Stimulated activated CD4-positive, alpha-beta T cell treated with anti-CD3 and anti-CD28 coated beads, Interleukin-2, amount 100 ng/mL, for 48 hours (primary cell): ENCODE data around the gene IZUMO4.
"Not testable (repeated sequence)": the region's sequence is repeated elsewhere in the genome, so short reads cannot be mapped to it uniquely, and the experiment has no call there.

Source experiments
- DNase-seq, 2 donors: peaks; one replicate each; pipeline ENCODE4 v3.0.0-alpha.2; 2020

Gene IZUMO4

DNA sequence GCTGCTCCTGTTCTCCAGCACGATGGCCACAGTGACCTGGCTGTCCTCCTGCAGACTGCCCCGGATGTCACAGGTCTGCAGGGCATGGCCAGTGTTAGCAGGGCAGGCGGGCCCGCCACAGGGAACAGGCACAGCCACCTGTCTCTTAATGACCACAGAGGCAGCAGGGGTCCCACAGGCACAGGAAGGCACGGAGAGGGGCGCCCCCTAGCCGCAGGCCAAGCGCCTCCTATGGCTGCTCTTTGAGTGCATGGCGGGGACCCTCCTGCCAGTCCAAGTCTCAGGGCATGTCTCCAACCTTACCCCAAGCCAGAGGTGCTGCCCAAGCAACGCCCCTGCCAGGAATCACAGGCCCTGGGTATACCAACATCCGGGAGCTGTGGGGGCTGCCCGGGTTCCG, 14.1 kb downstream of the IZUMO4 start:
- no peak for DNase-seq

DNA sequence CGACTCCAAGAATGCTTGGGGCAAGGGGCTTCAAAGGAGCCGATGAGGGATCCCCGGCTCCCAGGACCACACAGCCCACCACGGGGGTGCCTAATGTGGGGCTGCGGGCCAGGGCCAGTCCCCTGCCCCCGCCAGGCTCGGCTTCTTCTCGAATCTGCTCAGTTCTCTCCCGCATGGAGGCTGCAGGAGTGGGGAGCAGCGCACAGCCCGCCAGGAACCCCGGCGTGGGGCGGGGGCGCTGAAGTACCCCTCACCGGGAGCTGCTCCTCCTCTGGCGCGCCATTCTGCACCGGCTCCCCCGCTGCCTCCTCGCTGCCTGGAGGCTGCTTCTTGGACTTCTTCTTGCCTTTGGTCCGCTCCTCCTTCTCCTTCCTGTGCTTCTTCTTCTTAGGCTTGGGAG, 14.7 kb downstream of the IZUMO4 start:
- no peak for DNase-seq

DNA sequence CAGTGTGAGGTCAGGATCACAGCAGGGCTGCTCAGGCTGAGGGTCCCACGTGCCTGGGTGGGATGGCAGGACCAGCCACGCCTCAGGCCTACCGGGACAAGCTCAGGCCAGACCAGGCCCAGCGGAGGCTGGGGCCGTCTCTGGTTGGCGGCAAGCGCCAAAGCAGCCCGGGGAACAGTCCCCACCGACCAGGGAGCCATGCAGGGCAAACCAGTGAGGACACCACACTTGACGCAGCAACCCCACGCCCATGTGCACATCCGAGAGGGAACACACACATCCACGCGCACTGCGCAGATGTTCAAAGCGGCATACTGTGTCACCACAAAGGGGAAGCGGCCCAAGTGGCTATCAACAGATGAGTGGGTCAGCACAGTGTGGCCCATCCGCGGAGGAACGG, 15.2 kb downstream of the IZUMO4 start:
- no peak for DNase-seq

GRCh38 chr19:2112516-2113320, 16.0 kb downstream of the IZUMO4 start:
- no peak for DNase-seq

- DNase-seq: no peak
Measured at GRCh38 chr19:2113439-2114211, 16.9 kb downstream of the IZUMO4 start.

DNA sequence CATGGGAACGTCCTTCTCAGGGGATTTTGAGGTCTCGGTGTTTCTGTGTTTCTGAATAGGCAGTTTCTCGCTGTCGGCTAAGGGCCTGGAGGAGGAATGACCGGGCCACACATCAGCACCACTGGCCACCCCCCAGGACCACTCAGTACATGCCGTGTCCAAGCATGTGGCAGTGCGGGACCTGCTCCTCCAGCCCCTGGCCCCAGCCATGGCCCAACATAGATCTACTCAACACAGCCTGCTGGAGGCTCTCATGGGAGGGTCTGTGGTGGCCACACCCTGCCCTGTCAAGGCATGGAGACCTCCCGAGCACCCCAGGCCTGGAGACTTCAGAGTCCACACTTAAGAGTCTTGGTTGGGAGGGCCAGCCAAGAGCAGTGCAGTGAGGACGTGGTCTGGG, 17.5 kb downstream of the IZUMO4 start:
- no peak for DNase-seq

DNA sequence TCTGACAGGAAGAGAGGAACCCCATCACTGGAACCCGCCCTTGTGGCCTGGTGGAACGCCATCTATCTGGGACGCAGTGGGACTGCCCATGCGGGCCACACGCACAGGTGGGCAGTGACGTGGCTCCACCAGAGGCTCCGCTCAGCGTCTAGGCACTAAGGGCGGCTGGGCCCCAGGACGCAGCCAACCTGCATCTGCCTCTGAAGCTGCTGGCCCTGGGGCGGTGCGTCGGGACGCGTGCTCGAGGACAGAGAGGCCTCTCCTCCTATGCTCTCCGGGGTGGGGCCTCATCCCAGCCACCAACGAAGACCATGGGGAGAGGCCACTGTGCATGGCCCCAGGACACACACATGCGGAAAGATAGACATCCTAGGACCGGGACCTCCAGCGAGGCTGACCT, 18.1 kb downstream of the IZUMO4 start:
- no peak for DNase-seq

DNA sequence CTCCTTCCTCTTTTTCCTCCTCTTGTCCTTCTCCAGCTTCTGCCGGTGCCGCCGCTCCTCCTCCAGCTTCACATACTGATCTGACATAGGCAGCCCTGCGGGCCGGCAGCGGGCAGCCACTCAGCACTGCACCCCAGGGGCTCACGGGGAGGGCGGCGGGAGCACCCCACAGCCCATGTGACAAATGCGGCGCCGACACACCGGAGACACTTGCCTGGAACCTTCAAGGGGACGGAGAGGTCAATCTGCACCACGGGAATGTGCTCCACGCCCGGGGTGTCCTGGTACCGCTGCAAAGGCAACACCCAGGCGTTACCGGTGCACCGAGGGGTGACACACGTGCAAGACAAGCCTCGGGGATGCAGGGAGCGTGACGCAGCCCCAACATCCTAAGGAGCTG, 18.6 kb downstream of the IZUMO4 start:
- no peak for DNase-seq

DNA sequence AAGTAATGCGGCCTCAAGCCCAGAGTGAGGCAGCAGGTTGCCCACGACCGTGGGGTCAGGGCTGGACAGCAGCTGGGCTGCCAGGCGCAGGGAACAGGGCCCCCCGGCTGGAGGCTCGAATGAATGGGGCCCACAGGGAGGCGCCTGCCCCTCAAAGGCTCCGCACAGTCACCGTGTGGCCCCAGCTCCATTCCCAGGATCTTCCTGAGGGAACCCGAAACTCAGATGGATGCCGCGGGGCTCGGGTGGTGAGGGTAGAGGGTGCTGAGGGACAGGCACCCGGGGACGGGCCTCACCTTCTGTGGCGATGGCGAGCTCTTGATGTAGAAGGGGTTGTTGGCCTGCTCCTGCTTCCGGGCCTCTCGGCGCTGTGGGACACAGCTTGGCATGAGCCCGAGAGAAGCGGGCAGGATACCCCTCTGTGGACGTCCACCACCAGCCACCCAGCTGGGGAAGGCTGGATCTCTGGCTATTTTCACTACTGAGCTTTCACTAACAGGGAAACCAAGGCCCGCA, 19.3 kb downstream of the IZUMO4 start:
- no peak for DNase-seq

DNA sequence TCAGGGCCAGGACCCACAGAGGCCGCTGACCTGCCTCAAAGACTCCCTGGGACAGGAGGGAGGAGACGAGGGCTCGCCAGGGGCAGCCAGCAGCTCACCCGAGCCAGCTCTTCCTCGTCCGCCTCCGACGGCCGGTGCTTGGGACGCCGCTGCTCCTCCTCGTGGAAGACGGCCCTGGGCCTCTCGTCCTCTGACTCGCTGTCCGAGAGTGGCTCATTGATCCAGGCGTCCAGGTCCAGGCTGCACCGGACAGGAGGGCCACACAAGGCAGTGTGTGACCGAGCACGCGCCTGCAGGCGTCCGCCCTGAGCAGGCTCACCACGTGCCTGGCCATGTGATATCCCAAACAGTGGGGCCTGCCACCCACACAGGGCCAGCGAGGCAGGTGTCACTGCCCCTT, 19.8 kb downstream of the IZUMO4 start:
- DNase-seq: no peak

DNA sequence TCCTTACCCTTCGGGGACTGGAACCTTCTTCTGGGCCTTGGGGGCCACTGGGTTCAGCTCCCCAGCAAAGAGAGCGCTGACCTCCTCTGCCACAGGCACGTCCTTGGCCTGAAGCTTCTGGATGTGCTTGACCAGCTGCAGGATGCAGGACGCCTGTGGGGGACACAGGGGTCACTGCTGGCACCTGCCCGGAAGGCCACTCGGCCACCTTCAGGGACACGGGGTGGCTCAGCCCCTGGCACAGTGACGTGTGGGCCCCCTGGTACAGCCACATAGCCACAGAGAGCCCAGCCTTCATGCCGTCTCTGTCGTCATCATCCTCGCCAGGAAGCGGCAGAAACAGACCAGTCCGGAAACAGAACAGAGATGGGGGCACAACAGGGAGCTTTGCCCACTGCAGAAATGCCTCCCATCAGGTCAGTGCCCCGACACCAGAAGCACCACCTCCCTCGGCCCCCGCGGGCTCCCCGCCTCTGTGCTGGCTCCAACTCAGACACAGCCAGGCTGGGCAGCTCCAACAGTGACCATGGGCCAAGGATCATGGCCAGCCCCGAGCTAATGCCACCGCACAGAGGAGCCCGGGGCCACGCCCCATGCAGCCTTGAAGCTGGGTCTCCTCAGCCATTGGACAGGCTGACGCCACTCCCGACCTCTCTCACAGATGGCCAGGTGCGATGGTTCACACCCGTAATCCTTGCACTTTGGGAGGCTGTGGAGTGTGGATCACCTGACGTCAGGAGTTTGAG, 20.7 kb downstream of the IZUMO4 start:
- no peak for DNase-seq

DNA sequence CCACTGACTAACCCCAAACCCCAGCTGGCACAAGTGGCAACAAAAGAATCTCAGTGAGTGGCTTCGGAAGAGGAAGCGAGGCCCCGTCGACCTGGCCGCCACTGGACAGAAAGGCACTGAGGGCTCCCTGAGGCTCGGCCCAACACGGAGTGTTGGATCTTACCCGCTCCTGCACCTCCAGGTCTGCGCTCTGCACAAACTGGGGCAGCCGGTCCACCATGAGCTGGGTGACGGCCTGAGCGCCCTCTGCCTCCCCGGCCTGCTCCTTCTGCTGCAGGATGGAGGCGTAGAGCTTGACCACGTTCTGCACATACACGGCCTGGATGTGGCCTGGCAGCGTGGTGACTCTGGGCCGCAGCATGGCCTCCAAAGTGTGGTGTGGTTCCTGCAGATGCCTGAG, 21.7 kb downstream of the IZUMO4 start:
- no peak for DNase-seq

- no peak for DNase-seq
Measured at GRCh38 chr19:2119921-2120785, 23.4 kb downstream of the IZUMO4 start.

DNA sequence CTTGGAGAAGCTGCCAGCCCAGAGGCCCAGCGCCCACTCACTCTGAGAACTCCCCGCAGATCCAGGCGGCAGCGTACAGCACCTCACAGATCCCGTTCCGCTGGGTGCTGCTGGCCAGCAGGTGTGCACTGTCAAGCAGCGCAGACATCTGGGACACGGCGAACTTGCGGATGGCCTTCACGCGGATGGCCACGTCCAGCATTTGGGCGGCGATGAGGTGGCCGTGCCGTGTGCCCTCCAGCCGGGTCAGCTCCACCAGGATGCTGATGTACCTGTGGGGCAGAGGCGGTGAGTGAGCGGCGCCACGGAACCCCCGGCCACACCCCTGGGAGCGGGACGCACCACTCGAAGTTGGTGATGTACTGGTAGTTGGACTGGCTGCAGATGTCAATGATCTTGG, 24.1 kb downstream of the IZUMO4 start:
- no peak for DNase-seq

DNA sequence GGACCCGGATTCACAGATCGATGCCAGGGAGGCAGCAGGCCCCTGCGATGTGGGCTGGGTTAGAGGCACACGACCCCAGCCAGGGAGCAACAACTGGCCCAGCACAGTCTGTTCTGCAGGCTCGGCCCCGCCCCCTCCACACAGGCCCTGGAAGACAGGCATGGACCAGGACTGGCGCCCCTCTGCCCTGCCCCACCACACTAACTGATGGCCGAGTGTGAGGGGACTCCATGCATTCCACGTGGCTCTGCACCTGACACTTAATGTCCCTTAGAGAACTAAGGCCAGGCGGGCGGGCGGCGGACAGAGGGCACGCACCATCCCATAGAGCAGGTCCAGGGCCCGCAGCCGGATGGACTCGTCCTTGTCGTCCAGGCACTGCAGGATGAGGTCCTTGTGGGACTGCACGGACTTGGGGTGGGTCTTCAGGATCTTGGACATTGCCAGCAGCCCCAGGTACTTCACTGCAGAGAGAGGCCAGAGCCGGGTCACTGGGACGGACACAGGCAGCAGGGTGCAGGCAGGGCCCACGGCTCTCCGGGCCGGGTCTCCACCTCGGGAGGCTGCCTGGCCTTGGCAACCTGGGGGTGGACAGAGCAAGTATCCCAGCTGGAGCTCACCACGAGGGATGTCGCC, 24.8 kb downstream of the IZUMO4 start:
- no peak for DNase-seq

DNA sequence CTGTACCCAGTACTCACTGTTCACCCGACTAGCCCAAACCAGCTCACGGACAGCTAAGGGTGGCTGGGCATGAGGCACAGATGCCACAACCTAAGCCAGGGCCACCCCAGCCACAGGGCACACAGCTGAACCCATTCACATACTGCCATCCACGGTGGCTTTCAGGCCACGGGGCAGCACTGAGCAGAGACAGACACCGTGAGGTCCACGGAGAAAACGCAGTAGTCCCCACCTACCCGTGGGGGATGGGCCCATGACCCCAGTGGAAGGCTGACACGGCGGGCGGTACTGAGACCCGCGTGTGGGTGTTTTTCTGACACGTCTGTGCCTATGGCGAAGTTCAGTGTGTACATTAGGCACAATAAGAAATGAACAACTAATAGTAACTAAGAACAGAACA, 25.5 kb downstream of the IZUMO4 start:
- no peak for DNase-seq

GRCh38 chr19:2122982-2123381, 26.3 kb downstream of the IZUMO4 start:
- no peak for DNase-seq

- no peak for DNase-seq
Measured at GRCh38 chr19:2123682-2124387, 27.1 kb downstream of the IZUMO4 start.

- no peak for DNase-seq
Measured at GRCh38 chr19:2126879-2127518, 30.3 kb downstream of the IZUMO4 start.

- no peak for DNase-seq
Measured at GRCh38 chr19:2127758-2128157, 31.0 kb downstream of the IZUMO4 start.

- DNase-seq: not testable (repeated sequence)
Measured at GRCh38 chr19:2128252-2128651, 31.5 kb downstream of the IZUMO4 start.
